Endothelial cell of umbilical vein (primary cell): ENCODE results near the gene PYCR2.

ENCODE experiments used
- CTCF ChIP-seq, 2 donors: IDR thresholded peaks; 1 replicate in 1 of 2; 2 replicates in 1 of 2; pipeline ENCODE4 v1.5.1; 2011; ENCODE audit warnings: low read length in 2 of 2, mild to moderate bottlenecking in 2 of 2, moderate library complexity in 2 of 2, control low read depth in 1 of 2, inconsistent platforms in 1 of 2, low read depth in 1 of 2; ENCODE audit not compliant: insufficient read depth in 1 of 2; ENCODE audit errors: extremely low read depth in 1 of 2
- EZH2 ChIP-seq: IDR thresholded peaks from 2 replicates; pipeline ENCODE4 v1.6.1; 2012; ENCODE audit warnings: borderline replicate concordance, low read depth, mild to moderate bottlenecking, moderate library complexity, low read length, inconsistent platforms; ENCODE audit not compliant: severe bottlenecking
- MYC ChIP-seq: IDR thresholded peaks from one replicate; pipeline ENCODE4 v1.6.1; 2011; ENCODE audit warnings: mild to moderate bottlenecking, low read depth, low read length

DNA sequence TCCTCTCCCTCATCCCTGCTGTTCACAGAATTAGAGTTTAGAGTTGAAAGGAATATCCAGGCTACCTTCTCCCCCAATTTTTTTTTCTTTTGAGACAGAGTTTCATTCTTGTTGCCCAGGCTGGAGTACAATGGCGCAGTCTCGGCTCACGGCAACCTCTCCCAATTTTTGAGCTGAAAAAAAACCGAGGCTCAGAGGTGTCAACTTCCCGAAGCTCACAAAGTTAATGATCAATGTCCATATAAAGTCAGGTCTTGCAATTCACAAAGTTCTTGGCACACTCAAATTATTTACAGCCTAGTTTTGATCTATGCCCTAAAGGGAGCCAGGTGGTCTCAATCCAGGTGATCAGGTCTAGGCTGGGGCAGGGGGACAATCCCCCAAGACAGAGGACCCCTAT is 34.3 kb downstream of the PYCR2 start:
- no peak for TF ChIP-seq EZH2
- no peak for TF ChIP-seq CTCF (IDR thresholded peaks at IDR 0.05; ENCODE audit: extremely low read depth in 1 of 2, insufficient read depth in 1 of 2, low read depth in 1 of 2, low read length in 2 of 2)
- no peak for TF ChIP-seq MYC
